A673 (cell line): ENCODE measurements around the gene DUSP6. TPM values are rescaled to one million over a fixed set of nuclear protein-coding genes. Genes with fewer than 3 reads are reported as not detected.

Source experiments
- BruUV-seq: library from RNA; stranded (reverse); fragments of 400-500 nt; replicated peaks from 2 replicates; lab custom pipeline; 2021; lab: Mats Ljungman, UMichigan
- CTCF ChIA-PET: fragments of 300-600 bp; sonication (Branson Sonifier 250); formaldehyde crosslinking; loops from one replicate; lab custom pipeline; 2022; ENCODE audit warnings: antibody characterized with exemption; lab: Charles Lee
- POLR2A ChIA-PET: fragments of 300-600 bp; sonication (Branson Sonifier 250); formaldehyde crosslinking; loops from one replicate; lab custom pipeline; 2022; ENCODE audit warnings: antibody characterized with exemption; ENCODE audit not compliant: low non-redundant PET; lab: Charles Lee
- DNase-seq: peaks from one replicate; pipeline ENCODE4 v3.0.0-alpha.2; 2015; ENCODE audit warnings: low spot score
- H3K27ac ChIP-seq: fragments of 200-600 bp; sonication (generic); 2 replicates; pipeline ENCODE4 v1.5.1; 2016; ENCODE audit warnings: mixed run types, low read depth, mild to moderate bottlenecking, mixed read lengths, antibody characterized with exemption, low read length; ENCODE audit not compliant: poor library complexity, severe bottlenecking
- H3K27me3 ChIP-seq: fragments of 200-600 bp; sonication (generic); replicated peaks from 2 replicates; pipeline ENCODE4 v1.6.1; 2017; ENCODE audit warnings: mixed run types, low read depth, mild to moderate bottlenecking, mixed read lengths, antibody characterized with exemption, low read length; ENCODE audit not compliant: insufficient read depth, poor library complexity
- H3K36me3 ChIP-seq: fragments of 200-600 bp; sonication (generic); 2 replicates; pipeline ENCODE4 v1.6.1; 2016; ENCODE audit warnings: mixed run types, mild to moderate bottlenecking, mixed read lengths, antibody characterized with exemption, low read length; ENCODE audit not compliant: insufficient read depth, poor library complexity, severe bottlenecking
- H3K4me1 ChIP-seq: fragments of 200-600 bp; sonication (generic); 2 replicates; pipeline ENCODE4 v1.6.1; 2017; ENCODE audit warnings: mixed run types, mild to moderate bottlenecking, mixed read lengths, antibody characterized with exemption, low read length; ENCODE audit not compliant: insufficient read depth, poor library complexity, severe bottlenecking
- H3K4me3 ChIP-seq: fragments of 200-600 bp; sonication (generic); 2 replicates; pipeline ENCODE4 v1.5.1; 2016; ENCODE audit warnings: low read depth, mixed run types, mild to moderate bottlenecking, mixed read lengths, low read length; ENCODE audit not compliant: poor library complexity, severe bottlenecking
- H3K9me3 ChIP-seq: fragments of 200-600 bp; sonication (generic); 2 replicates; pipeline ENCODE4 v1.6.1; 2016; ENCODE audit warnings: mixed run types, low read depth, mild to moderate bottlenecking, mixed read lengths, antibody characterized with exemption, low read length; ENCODE audit not compliant: poor library complexity, severe bottlenecking
- EZH2 ChIP-seq: fragments of 200-600 bp; sonication (generic); IDR thresholded peaks from 2 replicates; pipeline ENCODE4 v1.6.1; 2017; ENCODE audit warnings: borderline replicate concordance, low read depth, mild to moderate bottlenecking, mixed read lengths, antibody characterized with exemption, low read length; ENCODE audit not compliant: poor library complexity, severe bottlenecking
- intact Hi-C: fragments of 100-400 bp; cut with micrococcal nuclease; formaldehyde crosslinking; loops from one replicate; pipeline ENCODE4 v1.10.0; 2022; ENCODE audit not compliant: unreplicated experiment
- total RNA-seq: library from RNA; stranded (reverse); gene quantifications from 2 replicates; pipeline ENCODE4 v1.2.3, GENCODE V29; 2021
- TF ChIP-seq, protein P1 (sequence below): fragments of 300-800, 200-600 bp; sonication (generic); conservative IDR thresholded peaks from 2 replicates; pipeline ENCODE4 v1.5.1; 2017; ENCODE audit warnings: low read depth, mild to moderate bottlenecking, antibody characterized with exemption, low read length, moderate library complexity, mixed read lengths

The DUSP6 gene
- total RNA-seq, 1 experiment from 2014 or later: 226 TPM

GRCh38 chr12:89379148-89379838 is 27.0 kb upstream of the DUSP6 start:
- Histone ChIP-seq H3K9me3 (no peaks in the 10 kb centered on the region), H3K36me3 (no peaks in the 10 kb centered on the region), H3K4me3 (no peak overlapping the region), H3K4me1 (peaks cover 39% of the 10 kb centered on the region), H3K27me3 (no peaks in the 10 kb centered on the region), H3K27ac (no peak overlapping the region)
- no peak for DNase-seq
- intact Hi-C loops: no loop called here
- BruUV-seq: no TSS peak
- ChIA-PET POLR2A (interaction anchor here (0.6 kb wide), 1 partner anchor 65 kb away, joined by 3 read pairs; no protein-coding TSS in a partner anchor), CTCF (no interaction called here)
- TF ChIP-seq, protein P1, sequence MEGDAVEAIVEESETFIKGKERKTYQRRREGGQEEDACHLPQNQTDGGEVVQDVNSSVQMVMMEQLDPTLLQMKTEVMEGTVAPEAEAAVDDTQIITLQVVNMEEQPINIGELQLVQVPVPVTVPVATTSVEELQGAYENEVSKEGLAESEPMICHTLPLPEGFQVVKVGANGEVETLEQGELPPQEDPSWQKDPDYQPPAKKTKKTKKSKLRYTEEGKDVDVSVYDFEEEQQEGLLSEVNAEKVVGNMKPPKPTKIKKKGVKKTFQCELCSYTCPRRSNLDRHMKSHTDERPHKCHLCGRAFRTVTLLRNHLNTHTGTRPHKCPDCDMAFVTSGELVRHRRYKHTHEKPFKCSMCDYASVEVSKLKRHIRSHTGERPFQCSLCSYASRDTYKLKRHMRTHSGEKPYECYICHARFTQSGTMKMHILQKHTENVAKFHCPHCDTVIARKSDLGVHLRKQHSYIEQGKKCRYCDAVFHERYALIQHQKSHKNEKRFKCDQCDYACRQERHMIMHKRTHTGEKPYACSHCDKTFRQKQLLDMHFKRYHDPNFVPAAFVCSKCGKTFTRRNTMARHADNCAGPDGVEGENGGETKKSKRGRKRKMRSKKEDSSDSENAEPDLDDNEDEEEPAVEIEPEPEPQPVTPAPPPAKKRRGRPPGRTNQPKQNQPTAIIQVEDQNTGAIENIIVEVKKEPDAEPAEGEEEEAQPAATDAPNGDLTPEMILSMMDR: no peak
- no peak for TF ChIP-seq EZH2

GRCh38 chr12:89376844-89377243 is 24.5 kb upstream of the DUSP6 start:
- no peaks in the 10 kb centered on the region for H3K9me3 ChIP-seq
- TF ChIP-seq EZH2: no peak
- TF ChIP-seq, protein P1: no peak
- H3K27ac ChIP-seq: no peak overlapping the region
- H3K4me3 ChIP-seq: no peak overlapping the region
- no peak for DNase-seq
- intact Hi-C loops: no loop called here
- ChIA-PET POLR2A (no interaction called here), CTCF (interaction anchor here (0.7 kb wide), 1 partner anchor 360 kb away, joined by 8 read pairs; no protein-coding TSS in a partner anchor)
- peaks cover 40% of the 10 kb centered on the region for H3K4me1 ChIP-seq
- no peaks in the 10 kb centered on the region for H3K27me3 ChIP-seq
- BruUV-seq: no TSS peak
- H3K36me3 ChIP-seq: no peaks in the 10 kb centered on the region

DNA sequence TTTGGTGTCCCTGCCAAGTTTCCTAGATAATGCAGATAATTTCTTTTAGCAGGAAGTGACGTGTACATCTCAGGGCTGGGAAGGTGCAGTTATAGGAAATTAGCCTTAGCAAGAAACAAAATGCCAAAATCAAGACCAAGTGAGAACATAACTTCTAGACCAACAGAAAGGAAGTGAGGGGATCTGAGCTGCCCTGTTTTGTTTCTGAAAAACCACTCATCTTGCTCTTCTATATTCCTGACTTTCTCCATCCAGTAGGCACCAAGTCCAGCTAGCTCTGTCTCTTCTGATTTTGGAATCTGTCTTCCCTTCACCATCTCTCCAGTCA is 23.9 kb upstream of the DUSP6 start:
- no peak for TF ChIP-seq EZH2
- TF ChIP-seq, protein P1: no peak
- no peak overlapping the region for H3K27ac ChIP-seq
- H3K4me1 ChIP-seq: peaks cover 47% of the 10 kb centered on the region
- H3K9me3 ChIP-seq: no peaks in the 10 kb centered on the region
- no peak for DNase-seq
- CTCF ChIA-PET: no interaction called here
- no TSS peak for BruUV-seq
- POLR2A ChIA-PET: no interaction called here
- no peaks in the 10 kb centered on the region for H3K36me3 ChIP-seq
- H3K4me3 ChIP-seq: no peak overlapping the region
- no peaks in the 10 kb centered on the region for H3K27me3 ChIP-seq
- intact Hi-C loops: no loop called here
